ENCODE data around the gene CTNNBL1. TPM values are rescaled to one million over a fixed set of nuclear protein-coding genes. Genes with fewer than 3 reads are reported as not detected.

The CTNNBL1 gene
- total and polyA plus RNA-seq, 7 experiments from 2014 or later = 41.7 to 93.4 (median 56.4) TPM

GRCh38 chr20:37796121-37796520, 102.3 kb downstream of the CTNNBL1 start:
- DNase-seq = no peak
- H3K27ac Mint-ChIP-seq = peak overlapping the region in 1 of 9 donors; percentile 59
- H3K9me3 Mint-ChIP-seq = peaks cover 0 to 12% (median 6%) of the 10 kb centered on the region in 11 donors
- no peaks in the 10 kb centered on the region for H3K4me1 ChIP-seq (ENCODE audit: control insufficient read depth in 2 of 2, insufficient read depth in 2 of 2, low read length in 2 of 2)
- H3K4me1 Mint-ChIP-seq = peaks cover 0 to 3% (median 0%) of the 10 kb centered on the region in 7 donors
- peaks cover 21 to 57% (median 28%) of the 10 kb centered on the region in 5 donors for H3K36me3 Mint-ChIP-seq
- H3K27me3 Mint-ChIP-seq = no peaks in the 10 kb centered on the region
- no peak overlapping the region for H3K4me3 ChIP-seq (ENCODE audit: low read length)
- CTCF ChIA-PET = interaction anchor here (0.5 kb wide), 1 partner anchor 8 kb away, joined by 4 read pairs; no protein-coding TSS in a partner anchor
- H3K27ac ChIP-seq (ENCODE audit: low read depth, low read length) = no peak overlapping the region
- intact Hi-C loops (cut with micrococcal nuclease) = no loop called here
- H3K4me3 Mint-ChIP-seq = no peak overlapping the region
- POLR2A ChIA-PET = no interaction called here
- ATAC-seq = no peak
- H3K36me3 ChIP-seq (ENCODE audit: control insufficient read depth in 2 of 3, insufficient read depth in 3 of 3, low read length in 3 of 3) = peaks cover 0 to 45% (median 3%) of the 10 kb centered on the region in 3 experiments
- no peaks in the 10 kb centered on the region for H3K9me3 ChIP-seq (ENCODE audit: control insufficient read depth in 2 of 3, low read length in 3 of 3)
- H3K27me3 ChIP-seq (ENCODE audit: control insufficient read depth in 2 of 2, insufficient read depth in 2 of 2, low read length in 2 of 2) = no peaks in the 10 kb centered on the region

DNA sequence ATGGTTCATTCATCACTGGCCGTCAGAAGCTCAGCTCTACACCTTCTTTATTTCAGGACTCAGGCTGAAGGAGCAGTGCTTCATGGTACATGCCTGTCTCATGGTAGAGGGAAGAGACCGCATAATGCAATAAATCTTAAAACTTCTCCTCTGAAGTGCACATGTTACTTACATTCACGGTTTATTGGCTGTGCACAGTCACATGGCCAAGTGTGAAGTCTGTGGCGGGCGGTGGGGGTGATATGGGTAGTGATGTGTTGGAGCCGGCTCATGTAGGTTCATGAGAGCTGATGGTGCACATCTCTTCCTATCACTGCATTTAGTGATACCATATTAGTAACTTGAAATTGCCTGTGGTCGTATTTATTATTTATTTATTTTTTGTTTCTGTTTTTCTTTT, 102.9 kb downstream of the CTNNBL1 start:
- DNase-seq = no peak
- Histone ChIP-seq H3K27me3 (ENCODE audit: control insufficient read depth in 2 of 2, insufficient read depth in 2 of 2, low read length in 2 of 2) (no peaks in the 10 kb centered on the region), H3K4me3 (ENCODE audit: low read length) (no peak overlapping the region), H3K36me3 (ENCODE audit: control insufficient read depth in 2 of 3, insufficient read depth in 3 of 3, low read length in 3 of 3) (peaks cover 0 to 44% (median 3%) of the 10 kb centered on the region in 3 experiments), H3K27ac (ENCODE audit: low read depth, low read length) (no peak overlapping the region), H3K9me3 (ENCODE audit: control insufficient read depth in 2 of 3, low read length in 3 of 3) (no peaks in the 10 kb centered on the region), H3K4me1 (ENCODE audit: control insufficient read depth in 2 of 2, insufficient read depth in 2 of 2, low read length in 2 of 2) (no peaks in the 10 kb centered on the region)
- H3K4me3 Mint-ChIP-seq = no peak overlapping the region
- ChIA-PET CTCF (no interaction called here), POLR2A (no interaction called here)
- H3K27me3 Mint-ChIP-seq = no peaks in the 10 kb centered on the region
- H3K9me3 Mint-ChIP-seq = peaks cover 0 to 8% (median 4%) of the 10 kb centered on the region in 11 donors
- ATAC-seq = no peak
- H3K36me3 Mint-ChIP-seq = peaks cover 17 to 51% (median 26%) of the 10 kb centered on the region in 5 donors
- intact Hi-C loops (cut with micrococcal nuclease) = no loop called here
- no peak overlapping the region for H3K27ac Mint-ChIP-seq
- peaks cover 0 to 3% (median 0%) of the 10 kb centered on the region in 7 donors for H3K4me1 Mint-ChIP-seq

GRCh38 chr20:37797669-37798175, 103.9 kb downstream of the CTNNBL1 start:
- CTCF ChIA-PET = no interaction called here
- no peak for ATAC-seq

DNA sequence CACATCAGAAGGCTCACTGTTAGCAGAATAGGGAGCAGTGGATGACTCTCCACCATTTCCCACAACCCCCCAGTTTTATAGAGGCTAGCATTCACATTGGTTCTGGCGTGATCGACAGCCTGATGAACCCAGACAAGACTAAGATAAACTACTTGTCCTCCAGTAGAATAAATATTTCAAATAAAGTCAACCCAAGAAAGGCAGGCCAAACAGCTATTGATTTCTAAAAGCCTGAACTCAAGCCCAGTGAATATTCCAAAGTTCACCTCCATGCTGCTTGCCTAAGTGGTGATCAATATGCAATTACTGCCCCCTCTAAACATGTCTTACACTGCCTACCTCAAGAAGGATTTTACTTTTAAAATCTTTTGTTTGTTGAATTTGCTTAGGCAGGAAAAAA, 104.5 kb downstream of the CTNNBL1 start:
- no peaks in the 10 kb centered on the region for H3K4me1 ChIP-seq (ENCODE audit: control insufficient read depth in 2 of 2, insufficient read depth in 2 of 2, low read length in 2 of 2)
- Mint-ChIP-seq H3K27ac (no peak overlapping the region), H3K9me3 (no peaks in the 10 kb centered on the region), H3K27me3 (no peaks in the 10 kb centered on the region), H3K4me1 (peaks cover 0 to 6% (median 0%) of the 10 kb centered on the region in 7 donors), H3K4me3 (no peak overlapping the region), H3K36me3 (peaks cover 13 to 54% (median 27%) of the 10 kb centered on the region in 5 donors)
- intact Hi-C loops (cut with micrococcal nuclease) = no loop called here
- CTCF ChIA-PET = no interaction called here
- ATAC-seq (no peak), DNase-seq (no peak)
- H3K36me3 ChIP-seq (ENCODE audit: control insufficient read depth in 2 of 3, insufficient read depth in 3 of 3, low read length in 3 of 3) = peaks cover 0 to 47% (median 5%) of the 10 kb centered on the region in 3 experiments
- no peaks in the 10 kb centered on the region for H3K27me3 ChIP-seq (ENCODE audit: control insufficient read depth in 2 of 2, insufficient read depth in 2 of 2, low read length in 2 of 2)
- POLR2A ChIA-PET = no interaction called here
- no peak overlapping the region for H3K27ac ChIP-seq (ENCODE audit: low read depth, low read length)
- no peak overlapping the region for H3K4me3 ChIP-seq (ENCODE audit: low read length)
- H3K9me3 ChIP-seq (ENCODE audit: control insufficient read depth in 2 of 3, low read length in 3 of 3) = no peaks in the 10 kb centered on the region

More at GRCh38 chr20:37797669-37798175, 103.9 kb downstream of the CTNNBL1 start:
- no peak for DNase-seq
- H3K27ac Mint-ChIP-seq = peak overlapping the region in 3 of 9 donors; percentile 20 to 65 (median 53)
- peaks cover 0 to 2% (median 0%) of the 10 kb centered on the region in 11 donors for H3K9me3 Mint-ChIP-seq
- peaks cover 11 to 50% (median 21%) of the 10 kb centered on the region in 5 donors for H3K36me3 Mint-ChIP-seq
- H3K27me3 ChIP-seq (ENCODE audit: control insufficient read depth in 2 of 2, insufficient read depth in 2 of 2, low read length in 2 of 2) = no peaks in the 10 kb centered on the region
- no peaks in the 10 kb centered on the region for H3K9me3 ChIP-seq (ENCODE audit: control insufficient read depth in 2 of 3, low read length in 3 of 3)
- H3K36me3 ChIP-seq (ENCODE audit: control insufficient read depth in 2 of 3, insufficient read depth in 3 of 3, low read length in 3 of 3) = peaks cover 0 to 41% (median 3%) of the 10 kb centered on the region in 3 experiments
- H3K4me1 Mint-ChIP-seq = peaks cover 0 to 5% (median 0%) of the 10 kb centered on the region in 7 donors
- no peak overlapping the region for H3K27ac ChIP-seq (ENCODE audit: low read depth, low read length)
- no peaks in the 10 kb centered on the region for H3K4me1 ChIP-seq (ENCODE audit: control insufficient read depth in 2 of 2, insufficient read depth in 2 of 2, low read length in 2 of 2)
- H3K4me3 ChIP-seq (ENCODE audit: low read length) = no peak overlapping the region
- intact Hi-C loops (cut with micrococcal nuclease) = no loop called here
- no peak overlapping the region for H3K4me3 Mint-ChIP-seq
- H3K27me3 Mint-ChIP-seq = no peaks in the 10 kb centered on the region
- POLR2A ChIA-PET = no interaction called here

DNA sequence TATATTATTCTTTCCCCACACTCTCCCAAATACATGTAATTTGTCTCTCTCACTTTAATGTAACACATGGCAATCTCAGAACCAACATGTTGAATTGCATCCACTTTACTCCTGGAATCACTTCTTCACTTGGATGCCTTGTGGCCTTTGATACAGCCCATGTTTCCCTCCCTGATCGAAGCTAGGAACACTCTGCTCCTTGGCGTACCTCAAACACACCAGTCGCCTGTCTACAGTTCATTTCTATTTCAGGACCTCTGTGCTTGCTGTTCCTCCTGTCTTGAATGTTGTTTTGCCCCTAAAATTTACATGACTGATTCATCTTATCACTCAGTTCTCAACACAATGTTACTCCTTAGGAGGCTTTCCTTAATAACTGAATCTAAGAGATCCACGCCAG, 106.8 kb downstream of the CTNNBL1 start:
- ATAC-seq (no peak), DNase-seq (no peak)
- H3K4me3 ChIP-seq (ENCODE audit: low read length) = no peak overlapping the region
- no peaks in the 10 kb centered on the region for H3K27me3 ChIP-seq (ENCODE audit: control insufficient read depth in 2 of 2, insufficient read depth in 2 of 2, low read length in 2 of 2)
- ChIA-PET POLR2A (no interaction called here), CTCF (no interaction called here)
- Mint-ChIP-seq H3K27me3 (no peaks in the 10 kb centered on the region), H3K27ac (no peak overlapping the region), H3K4me3 (no peak overlapping the region), H3K36me3 (peaks cover 12 to 64% (median 33%) of the 10 kb centered on the region in 5 donors), H3K4me1 (peaks cover 0 to 10% (median 0%) of the 10 kb centered on the region in 7 donors), H3K9me3 (no peaks in the 10 kb centered on the region)
- no peaks in the 10 kb centered on the region for H3K4me1 ChIP-seq (ENCODE audit: control insufficient read depth in 2 of 2, insufficient read depth in 2 of 2, low read length in 2 of 2)
- H3K9me3 ChIP-seq (ENCODE audit: control insufficient read depth in 2 of 3, low read length in 3 of 3) = no peaks in the 10 kb centered on the region
- peaks cover 0 to 62% (median 8%) of the 10 kb centered on the region in 3 experiments for H3K36me3 ChIP-seq (ENCODE audit: control insufficient read depth in 2 of 3, insufficient read depth in 3 of 3, low read length in 3 of 3)
- H3K27ac ChIP-seq (ENCODE audit: low read depth, low read length) = no peak overlapping the region
- intact Hi-C loops (cut with micrococcal nuclease) = no loop called here

DNA sequence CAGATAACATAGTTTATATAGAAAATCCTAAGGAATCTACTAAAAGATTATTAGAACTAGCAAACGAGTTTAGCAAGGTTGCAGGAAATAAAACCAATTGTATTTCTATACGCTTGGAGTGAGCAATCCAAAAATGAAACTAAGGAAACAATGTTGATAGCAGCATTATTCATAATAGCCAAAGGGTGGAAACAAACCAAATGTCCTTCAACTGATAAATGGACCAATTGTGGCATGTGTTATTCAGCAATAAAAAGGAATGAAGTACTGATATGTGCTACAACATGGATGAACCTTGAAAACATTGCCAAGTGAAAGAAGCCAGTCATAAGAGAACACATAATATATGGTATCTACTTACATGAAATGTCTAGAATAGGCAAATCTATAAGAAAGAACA, 108.1 kb downstream of the CTNNBL1 start:
- no peak overlapping the region for H3K4me3 Mint-ChIP-seq
- H3K27ac ChIP-seq (ENCODE audit: low read depth, low read length) = no peak overlapping the region
- H3K36me3 Mint-ChIP-seq = peaks cover 10 to 63% (median 44%) of the 10 kb centered on the region in 5 donors
- H3K9me3 ChIP-seq (ENCODE audit: control insufficient read depth in 2 of 3, low read length in 3 of 3) = no peaks in the 10 kb centered on the region
- no peaks in the 10 kb centered on the region for H3K27me3 ChIP-seq (ENCODE audit: control insufficient read depth in 2 of 2, insufficient read depth in 2 of 2, low read length in 2 of 2)
- intact Hi-C loops (cut with micrococcal nuclease) = no loop called here
- no peak overlapping the region for H3K27ac Mint-ChIP-seq
- CTCF ChIA-PET = no interaction called here
- ATAC-seq (no peak), DNase-seq (no peak)
- H3K4me1 ChIP-seq (ENCODE audit: control insufficient read depth in 2 of 2, insufficient read depth in 2 of 2, low read length in 2 of 2) = no peaks in the 10 kb centered on the region
- H3K9me3 Mint-ChIP-seq = no peaks in the 10 kb centered on the region
- peaks cover 0 to 71% (median 8%) of the 10 kb centered on the region in 3 experiments for H3K36me3 ChIP-seq (ENCODE audit: control insufficient read depth in 2 of 3, insufficient read depth in 3 of 3, low read length in 3 of 3)
- H3K27me3 Mint-ChIP-seq = no peaks in the 10 kb centered on the region
- POLR2A ChIA-PET = no interaction called here
- H3K4me3 ChIP-seq (ENCODE audit: low read length) = no peak overlapping the region
- peaks cover 0 to 16% (median 4%) of the 10 kb centered on the region in 7 donors for H3K4me1 Mint-ChIP-seq

Measured in naive thymus-derived CD4-positive, alpha-beta T cell (primary cell).